Caco-2 (cell line): ENCODE measurements around the gene COL20A1. TPM values are rescaled to one million over a fixed set of nuclear protein-coding genes. Genes with fewer than 3 reads are reported as not detected.

Experiments used
- BruUV-seq: library from RNA; stranded (reverse); fragments of 400-500 nt; replicated peaks from 2 replicates; lab custom pipeline; 2021; lab: Mats Ljungman, UMichigan
- CTCF ChIA-PET: fragments of 300-600 bp; sonication (Branson Sonifier 250); formaldehyde crosslinking; loops from one replicate; lab custom pipeline; 2022; ENCODE audit warnings: antibody characterized with exemption; lab: Charles Lee
- POLR2A ChIA-PET: fragments of 300-600 bp; sonication (Branson Sonifier 250); formaldehyde crosslinking; loops from one replicate; lab custom pipeline; 2022; ENCODE audit warnings: antibody characterized with exemption; lab: Charles Lee
- DNase-seq, 2 experiments: peaks; one replicate each; pipeline versions ENCODE4 v3.0.0 to v3.0.0-alpha.2; 2020 to 2022
- H3K27me3 ChIP-seq: replicated peaks from 2 replicates; pipeline ENCODE4 v1.6.0; 2011; ENCODE audit warnings: low read length; ENCODE audit not compliant: control insufficient read depth, insufficient read depth
- H3K36me3 ChIP-seq: 2 replicates; pipeline ENCODE4 v1.5.1; 2011; ENCODE audit warnings: low read length; ENCODE audit not compliant: control insufficient read depth, insufficient read depth
- H3K4me1 ChIP-seq: fragments of 250-450 bp; sonication (Bioruptor Pico); 2 replicates; pipeline ENCODE4 v1.5.1; 2020; ENCODE audit warnings: mild to moderate bottlenecking
- H3K4me3 ChIP-seq: 2 replicates; pipeline ENCODE4 v1.5.1; 2011; ENCODE audit warnings: low read depth, mild to moderate bottlenecking, control low read depth, low read length
- H3K9me3 ChIP-seq: fragments of 250-450 bp; sonication (Bioruptor Pico); 2 replicates; pipeline ENCODE4 v1.5.1; 2020; ENCODE audit warnings: mild to moderate bottlenecking, moderate library complexity
- H3K27ac Mint-ChIP-seq: one replicate; pipeline ENCODE4 v1.8.0; 2022; ENCODE audit warnings: mixed read lengths; ENCODE audit not compliant: unreplicated experiment
- H3K27me3 Mint-ChIP-seq: one replicate; pipeline ENCODE4 v1.8.0; 2022; ENCODE audit warnings: mixed read lengths; ENCODE audit not compliant: insufficient read depth, unreplicated experiment
- H3K36me3 Mint-ChIP-seq: one replicate; pipeline ENCODE4 v1.8.0; 2022; ENCODE audit warnings: mild to moderate bottlenecking, mixed read lengths; ENCODE audit not compliant: insufficient read depth, unreplicated experiment
- H3K4me1 Mint-ChIP-seq: one replicate; pipeline ENCODE4 v1.8.0; 2022; ENCODE audit warnings: low read depth, mixed read lengths; ENCODE audit not compliant: unreplicated experiment
- H3K4me3 Mint-ChIP-seq: one replicate; pipeline ENCODE4 v1.8.0; 2022; ENCODE audit warnings: mild to moderate bottlenecking, moderate library complexity, mixed read lengths; ENCODE audit not compliant: unreplicated experiment
- H3K9me3 Mint-ChIP-seq: one replicate; pipeline ENCODE4 v1.8.0; 2022; ENCODE audit warnings: mixed read lengths; ENCODE audit not compliant: unreplicated experiment
- intact Hi-C: fragments of 100-400 bp; cut with micrococcal nuclease; formaldehyde crosslinking; loops from one replicate; pipeline ENCODE4 v1.10.0; 2022; ENCODE audit not compliant: unreplicated experiment
- total RNA-seq: library from RNA; stranded (reverse); gene quantifications from 2 replicates; pipeline ENCODE4 v1.2.3, GENCODE V29; 2022
- TF ChIP-seq, protein P1 (sequence below), 2 experiments: fragments of 200-600 bp in 1 of 2; IDR thresholded peaks; 1 replicate in 1 of 2; 2 replicates in 1 of 2; pipeline versions ENCODE4 v1.5.1 to v1.8.0; 2011 to 2022; ENCODE audit warnings: antibody characterized with exemption in 1 of 2, control low read depth in 1 of 2, inconsistent platforms in 1 of 2, low read depth in 1 of 2, low read length in 1 of 2, mild to moderate bottlenecking in 1 of 2, moderate library complexity in 1 of 2; ENCODE audit not compliant: insufficient read depth in 1 of 2, severe bottlenecking in 1 of 2, unreplicated experiment in 1 of 2

The COL20A1 gene
- total RNA-seq, 1 experiment from 2014 or later: 0.27 TPM

- H3K4me3 Mint-ChIP-seq: no peak overlapping the region
- H3K27me3 ChIP-seq: no peaks in the 10 kb centered on the region
- intact Hi-C loops: no loop called here
- no peaks in the 10 kb centered on the region for H3K9me3 Mint-ChIP-seq
- ChIA-PET POLR2A (no interaction called here), CTCF (interaction anchor here (0.6 to 3.8 kb wide), 3 partner anchors 13 to 192 kb away, joined by 3 to 18 read pairs (median 5); no protein-coding TSS in a partner anchor)
- no peaks in the 10 kb centered on the region for H3K27me3 Mint-ChIP-seq
- no peak overlapping the region for H3K27ac Mint-ChIP-seq
- H3K36me3 ChIP-seq: peaks cover 3% of the 10 kb centered on the region
- TF ChIP-seq, protein P1, sequence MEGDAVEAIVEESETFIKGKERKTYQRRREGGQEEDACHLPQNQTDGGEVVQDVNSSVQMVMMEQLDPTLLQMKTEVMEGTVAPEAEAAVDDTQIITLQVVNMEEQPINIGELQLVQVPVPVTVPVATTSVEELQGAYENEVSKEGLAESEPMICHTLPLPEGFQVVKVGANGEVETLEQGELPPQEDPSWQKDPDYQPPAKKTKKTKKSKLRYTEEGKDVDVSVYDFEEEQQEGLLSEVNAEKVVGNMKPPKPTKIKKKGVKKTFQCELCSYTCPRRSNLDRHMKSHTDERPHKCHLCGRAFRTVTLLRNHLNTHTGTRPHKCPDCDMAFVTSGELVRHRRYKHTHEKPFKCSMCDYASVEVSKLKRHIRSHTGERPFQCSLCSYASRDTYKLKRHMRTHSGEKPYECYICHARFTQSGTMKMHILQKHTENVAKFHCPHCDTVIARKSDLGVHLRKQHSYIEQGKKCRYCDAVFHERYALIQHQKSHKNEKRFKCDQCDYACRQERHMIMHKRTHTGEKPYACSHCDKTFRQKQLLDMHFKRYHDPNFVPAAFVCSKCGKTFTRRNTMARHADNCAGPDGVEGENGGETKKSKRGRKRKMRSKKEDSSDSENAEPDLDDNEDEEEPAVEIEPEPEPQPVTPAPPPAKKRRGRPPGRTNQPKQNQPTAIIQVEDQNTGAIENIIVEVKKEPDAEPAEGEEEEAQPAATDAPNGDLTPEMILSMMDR (IDR thresholded peaks at IDR 0.05; ENCODE audit: insufficient read depth in 1 of 2, low read depth in 1 of 2, low read length in 1 of 2, severe bottlenecking in 1 of 2, unreplicated experiment in 1 of 2): no peak
- no peaks in the 10 kb centered on the region for H3K4me1 Mint-ChIP-seq
- H3K4me1 ChIP-seq: no peaks in the 10 kb centered on the region
- no peaks in the 10 kb centered on the region for H3K9me3 ChIP-seq
- H3K4me3 ChIP-seq: no peak overlapping the region
- peaks cover 99% of the 10 kb centered on the region for H3K36me3 Mint-ChIP-seq
- BruUV-seq: no TSS peak
- no peak for DNase-seq
Observed at GRCh38 chr20:63285636-63286615, 7.1 kb upstream of the COL20A1 start.

GRCh38 chr20:63286781-63287696 is 5.9 kb upstream of the COL20A1 start:
- no peak overlapping the region for H3K27ac Mint-ChIP-seq
- no TSS peak for BruUV-seq
- H3K9me3 Mint-ChIP-seq: no peaks in the 10 kb centered on the region
- H3K36me3 ChIP-seq: peaks cover 2% of the 10 kb centered on the region; the same call in 1 of the 2 replicates
- ChIA-PET CTCF (interaction anchor here (0.6 to 3.8 kb wide), 3 partner anchors 64 to 102 kb away, joined by 3 to 18 read pairs (median 3); no protein-coding TSS in a partner anchor), POLR2A (interaction anchor here (0.6 kb wide), 1 partner anchor 32 kb away, joined by 10 read pairs; no protein-coding TSS in a partner anchor)
- no peaks in the 10 kb centered on the region for H3K9me3 ChIP-seq
- H3K27me3 ChIP-seq: no peaks in the 10 kb centered on the region
- H3K4me1 ChIP-seq: no peaks in the 10 kb centered on the region
- H3K4me3 ChIP-seq: no peak overlapping the region
- no peaks in the 10 kb centered on the region for H3K27me3 Mint-ChIP-seq
- intact Hi-C loops: no loop called here
- H3K4me1 Mint-ChIP-seq: no peaks in the 10 kb centered on the region
- H3K4me3 Mint-ChIP-seq: no peak overlapping the region
- DNase-seq: no peak
- H3K36me3 Mint-ChIP-seq: peaks cover 99% of the 10 kb centered on the region
- TF ChIP-seq, protein P1 (IDR thresholded peaks at IDR 0.05; ENCODE audit: insufficient read depth in 1 of 2, low read depth in 1 of 2, low read length in 1 of 2, severe bottlenecking in 1 of 2, unreplicated experiment in 1 of 2): no peak
